ELR (cell line): ENCODE results near the gene RALGPS1.
A peak's percentile ranks its signal among the peaks of the same experiment; 100 is the strongest.
"Not testable (repeated sequence)": the region's sequence is repeated elsewhere in the genome, so short reads cannot be mapped to it uniquely, and the experiment has no call there.

ENCODE experiments used
- DNase-seq: peaks from one replicate; pipeline ENCODE4 v3.0.0-alpha.2; 2015; ENCODE audit warnings: low read depth

The RALGPS1 gene

DNA sequence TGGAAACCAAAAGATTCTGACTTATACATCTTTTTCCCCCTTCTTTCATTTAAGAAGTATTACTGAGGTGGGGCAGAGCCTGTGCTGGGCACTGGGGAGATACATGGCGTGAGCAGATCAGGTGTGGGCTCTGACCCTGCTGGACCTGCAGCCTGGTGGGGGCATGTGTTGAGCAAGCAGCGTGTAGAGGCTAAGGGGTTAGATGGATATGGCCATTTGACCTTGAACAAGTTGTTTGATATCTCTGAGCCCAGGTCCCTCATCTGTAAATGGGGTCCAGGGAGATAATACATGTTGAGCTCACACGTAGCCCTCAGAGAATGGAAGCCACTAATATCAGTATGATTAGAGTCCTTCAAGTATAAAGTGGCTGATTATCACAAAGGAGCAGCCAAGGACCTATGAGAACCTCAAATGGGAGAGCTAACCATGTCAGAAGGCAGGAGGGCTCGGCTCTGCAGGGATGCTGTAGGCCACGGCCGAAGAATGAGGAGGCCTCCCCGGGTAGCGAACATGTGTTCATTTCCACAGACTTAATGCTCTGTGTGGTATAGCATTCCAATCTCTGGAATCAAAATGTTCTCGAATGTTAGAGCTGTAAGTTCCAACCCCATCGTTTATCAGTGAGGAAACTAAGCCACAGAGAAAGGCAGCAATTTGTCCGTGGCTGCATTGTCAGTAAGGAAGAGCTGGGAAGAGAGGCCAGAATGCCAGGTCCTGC is 223.2 kb downstream of the RALGPS1 start:
- DNase-seq: no peak

DNA sequence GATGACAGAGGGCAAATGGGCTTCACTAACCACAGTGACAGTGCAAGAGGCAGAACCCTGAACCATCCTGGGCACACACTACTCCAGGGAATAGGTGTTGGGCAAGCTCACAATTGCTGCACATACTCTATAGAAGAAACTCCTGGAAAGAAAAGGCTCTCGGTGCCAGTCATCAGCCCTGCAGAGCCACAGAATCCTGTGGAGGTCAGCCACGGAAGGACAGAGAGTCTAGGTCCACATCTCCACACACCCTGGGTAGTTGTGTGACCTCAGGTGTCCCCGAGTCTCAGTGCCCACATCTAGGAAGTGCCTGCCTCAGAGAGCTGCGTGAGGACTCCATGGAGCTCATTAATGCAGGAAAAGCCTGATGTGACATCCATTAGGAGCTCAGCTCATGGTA is 223.9 kb downstream of the RALGPS1 start:
- DNase-seq: no peak

DNA sequence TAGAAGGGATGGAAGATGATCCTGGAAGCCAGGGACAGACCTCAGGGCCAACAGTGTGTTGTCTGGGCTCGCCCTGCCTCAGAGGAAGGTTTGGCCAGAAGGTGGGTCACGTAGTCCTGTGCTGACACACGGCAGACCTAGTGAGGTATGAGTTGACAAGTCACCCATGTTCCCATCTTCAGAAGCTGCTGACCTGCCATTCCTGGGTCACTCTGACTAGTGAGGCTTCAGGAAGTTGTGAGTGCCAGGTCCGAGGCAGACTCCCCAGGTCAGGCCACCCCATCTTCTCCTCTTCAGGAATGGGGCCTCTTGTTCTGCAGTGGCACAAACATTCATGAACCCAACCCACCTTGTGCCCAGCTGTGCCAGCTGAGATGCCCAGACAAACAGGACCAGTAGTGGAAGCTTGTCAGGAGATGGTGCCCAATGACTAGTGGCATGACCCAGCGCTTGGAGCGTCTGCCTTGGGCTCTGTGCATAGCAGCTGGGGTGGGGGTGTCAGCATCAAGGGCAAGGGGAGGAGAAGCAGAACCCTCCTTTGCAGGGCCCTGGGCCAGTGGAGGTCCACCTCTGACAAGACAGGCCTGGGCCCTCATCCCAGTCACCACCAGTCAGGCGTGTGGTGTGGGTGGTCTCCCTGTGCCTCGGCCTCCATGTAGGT is 224.6 kb downstream of the RALGPS1 start:
- DNase-seq: no peak

DNA sequence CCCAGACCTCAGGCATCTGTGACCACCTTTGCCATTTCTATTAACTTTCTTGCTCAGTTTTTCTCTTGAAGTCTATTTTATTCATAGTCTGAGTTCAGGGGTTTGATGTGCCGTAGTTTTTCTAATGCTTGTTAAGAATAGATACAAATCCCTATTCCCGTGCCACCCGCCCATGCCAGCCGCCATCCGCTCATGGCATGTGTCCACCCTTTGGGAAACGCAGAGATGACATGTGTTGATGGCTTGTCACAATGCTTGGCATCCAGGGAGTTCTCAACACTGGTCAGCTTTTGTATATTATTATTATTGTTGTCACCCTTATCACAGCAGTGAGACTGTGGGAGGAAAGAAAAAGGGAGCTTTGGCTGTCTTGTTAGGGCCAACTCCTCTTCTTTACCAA is 225.2 kb downstream of the RALGPS1 start:
- no peak for DNase-seq

DNA sequence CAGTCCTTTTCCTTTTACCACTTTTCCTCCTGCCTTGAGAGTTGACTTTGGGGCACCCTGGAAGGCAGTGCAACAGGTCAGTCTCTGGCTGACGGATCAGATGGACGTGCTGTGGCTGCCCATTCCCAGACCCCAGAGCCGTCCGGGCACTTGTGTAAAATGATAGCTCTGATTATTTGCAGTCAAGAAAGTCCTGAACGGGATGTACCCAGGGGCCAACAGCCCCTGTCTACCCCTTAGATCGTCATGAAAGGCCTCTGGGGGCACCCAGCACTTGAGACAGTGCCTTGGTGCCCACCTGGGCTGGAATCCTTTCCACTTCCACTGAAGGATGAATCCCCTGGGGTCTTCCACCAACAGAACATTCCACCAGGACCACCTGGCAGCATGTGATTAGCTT is 225.6 kb downstream of the RALGPS1 start:
- DNase-seq: no peak

DNA sequence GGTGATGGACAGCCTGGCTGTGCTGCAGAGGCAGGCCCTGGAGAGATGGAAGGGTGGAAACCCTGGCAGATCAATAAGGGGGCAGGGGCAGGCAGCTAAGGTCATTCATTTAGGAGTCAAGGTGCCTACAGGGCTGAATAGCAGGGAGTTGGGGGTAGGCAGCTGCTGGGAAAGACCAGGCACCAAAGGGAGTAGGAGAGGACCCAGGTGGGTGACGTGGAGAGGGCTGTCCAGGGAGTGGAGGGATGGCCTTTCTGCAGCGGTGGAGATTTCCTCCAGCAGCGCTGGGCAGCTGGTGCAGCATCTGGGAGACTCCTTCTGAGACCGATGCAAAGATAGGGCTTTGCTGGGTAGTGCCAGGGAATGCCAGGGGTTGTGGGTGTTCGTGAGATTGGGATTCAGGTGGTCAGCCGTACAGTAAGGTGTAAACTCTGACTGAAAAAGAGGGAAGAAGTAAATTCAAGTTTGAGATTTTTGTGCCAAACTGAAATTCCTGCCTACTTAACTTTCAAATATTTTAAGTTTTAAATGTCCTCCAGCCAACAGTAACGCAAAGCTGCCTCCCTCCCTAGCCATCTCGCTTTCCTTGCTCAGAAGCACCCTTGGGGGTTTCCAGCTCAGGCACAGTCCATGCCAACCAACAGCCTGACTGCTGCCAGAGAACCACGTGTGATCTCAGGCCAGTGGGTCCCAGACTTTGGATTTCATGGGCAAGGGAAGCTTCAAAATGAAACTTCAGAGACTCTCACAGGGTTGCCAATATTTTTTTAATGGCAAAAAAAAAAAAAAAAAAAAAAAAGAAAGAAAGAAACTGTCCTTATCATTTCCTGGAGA is 226.5 kb downstream of the RALGPS1 start:
- no peak for DNase-seq

DNA sequence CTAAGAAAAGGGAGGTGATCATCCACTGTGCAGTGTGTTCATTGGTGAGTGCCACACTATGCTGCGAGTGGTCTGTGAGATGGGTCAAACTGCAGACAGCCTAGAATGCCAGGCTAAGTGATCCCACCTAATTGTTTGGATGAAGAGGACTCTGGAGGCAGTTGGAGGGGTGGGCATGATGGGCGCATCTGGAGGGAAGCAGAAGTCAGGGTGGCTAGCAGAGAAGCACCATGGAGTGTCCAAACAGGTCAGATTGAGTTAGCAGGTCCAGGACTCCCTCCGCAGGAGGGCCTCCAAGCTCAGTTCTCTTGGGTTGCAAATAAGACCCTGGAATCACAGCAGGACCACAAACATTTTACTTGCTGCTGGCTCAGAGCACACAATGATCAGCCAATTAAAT is 227.7 kb downstream of the RALGPS1 start:
- DNase-seq: no peak

DNA sequence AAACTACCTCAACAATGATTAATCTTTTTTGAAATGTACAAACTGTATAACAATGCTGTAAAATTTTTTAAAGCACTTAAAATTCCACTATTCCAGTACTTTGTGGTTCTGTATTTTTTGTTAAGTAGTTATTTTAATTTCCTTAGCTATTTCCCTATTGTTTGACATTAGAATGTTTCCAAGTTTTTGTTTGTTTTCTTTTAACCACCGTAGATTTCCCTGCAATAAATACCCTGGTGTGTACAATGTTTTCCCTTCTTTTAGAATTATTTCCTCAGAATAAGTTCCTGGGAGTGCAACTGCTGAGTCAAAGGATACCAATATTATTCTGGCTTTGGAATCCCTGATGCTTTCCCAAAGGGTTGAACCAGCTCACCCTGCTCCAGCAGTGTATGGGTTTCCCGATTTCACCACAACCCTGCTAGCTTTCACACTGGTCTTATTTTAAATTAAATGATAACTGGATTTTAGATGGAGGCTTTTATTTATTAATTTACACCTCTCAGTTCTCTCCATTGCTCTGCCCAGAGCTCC is 228.4 kb downstream of the RALGPS1 start:
- no peak for DNase-seq

DNA sequence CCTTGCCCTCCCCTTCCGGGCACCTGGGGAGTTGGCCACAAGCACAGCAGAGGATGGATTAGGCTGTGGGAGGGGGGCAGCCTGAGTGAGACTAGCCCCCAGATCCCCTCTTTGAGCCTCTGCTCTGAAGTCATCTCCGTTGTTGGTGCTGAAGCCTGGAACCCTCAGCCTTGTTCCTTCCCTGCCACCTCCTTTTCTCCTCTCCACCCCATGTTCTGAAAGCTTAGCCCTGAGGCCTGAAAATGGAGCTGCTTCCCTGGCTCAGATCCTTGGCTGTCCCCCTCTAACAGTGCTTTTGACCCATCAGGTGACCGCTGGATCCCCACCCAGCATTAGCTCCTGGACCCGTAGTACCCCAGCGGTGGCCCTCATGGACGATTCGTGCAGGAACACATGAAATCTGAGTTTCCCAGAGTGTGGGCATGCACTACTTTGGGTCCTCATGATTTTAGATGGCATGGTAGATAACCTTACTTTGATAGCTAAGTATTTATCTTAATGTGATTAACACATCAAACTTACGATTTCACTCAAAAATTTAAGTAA is 229.4 kb downstream of the RALGPS1 start:
- no peak for DNase-seq

DNA sequence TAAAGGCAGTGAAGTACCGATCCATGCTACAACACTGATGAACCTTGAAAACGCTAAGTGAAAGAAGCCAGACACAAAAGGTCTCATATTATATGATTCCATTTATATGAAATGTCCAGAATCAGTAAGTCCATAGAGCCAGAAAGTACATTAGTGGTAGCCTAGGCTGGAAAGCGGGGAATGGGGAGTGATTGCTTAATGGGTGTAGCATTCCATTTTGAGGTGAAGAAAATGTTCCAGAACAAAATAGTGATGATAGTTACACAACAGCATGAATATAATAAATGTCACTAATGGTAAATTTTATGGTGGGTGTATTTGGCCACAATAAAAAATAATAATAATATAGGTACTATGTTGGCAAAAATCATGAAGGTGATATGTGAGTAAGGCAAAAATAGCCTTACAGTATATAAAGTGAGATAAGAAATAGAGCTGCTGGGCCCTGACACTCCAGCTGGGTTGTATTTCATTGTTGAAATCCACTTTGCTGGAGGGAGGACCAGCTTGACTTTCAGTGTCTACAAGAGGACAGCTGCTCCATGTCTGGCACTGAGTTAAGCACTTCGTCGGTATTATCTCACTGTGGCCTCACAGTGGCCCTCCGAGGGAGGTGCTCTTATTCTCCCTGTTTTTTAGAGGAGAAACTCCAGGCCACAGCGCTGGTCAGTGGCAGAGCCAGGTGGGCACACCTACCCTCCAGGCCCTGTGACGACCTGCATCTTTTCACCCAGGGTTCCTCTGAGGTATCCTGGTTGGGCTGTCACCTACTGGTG is 230.3 kb downstream of the RALGPS1 start:
- no peak for DNase-seq

DNA sequence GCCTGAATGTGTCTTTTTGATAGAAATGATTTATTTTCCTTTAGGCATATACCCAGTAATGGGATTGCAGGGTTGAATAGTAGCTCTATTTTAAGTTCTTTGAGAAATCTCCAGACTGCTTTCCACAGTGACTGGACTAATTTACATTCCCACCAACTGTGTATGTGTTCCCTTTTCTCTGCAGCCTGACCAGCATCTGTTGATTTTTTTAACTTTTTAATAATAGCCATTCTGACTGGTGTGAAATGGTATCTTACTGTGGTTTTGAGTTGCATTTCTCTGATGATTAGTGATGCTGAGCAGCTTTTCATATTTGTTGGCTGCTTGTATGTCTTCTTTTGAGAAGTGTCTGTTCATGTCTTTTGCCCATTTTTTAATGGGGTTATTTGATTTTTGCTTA is 232.3 kb downstream of the RALGPS1 start:
- DNase-seq: not testable (repeated sequence)

DNA sequence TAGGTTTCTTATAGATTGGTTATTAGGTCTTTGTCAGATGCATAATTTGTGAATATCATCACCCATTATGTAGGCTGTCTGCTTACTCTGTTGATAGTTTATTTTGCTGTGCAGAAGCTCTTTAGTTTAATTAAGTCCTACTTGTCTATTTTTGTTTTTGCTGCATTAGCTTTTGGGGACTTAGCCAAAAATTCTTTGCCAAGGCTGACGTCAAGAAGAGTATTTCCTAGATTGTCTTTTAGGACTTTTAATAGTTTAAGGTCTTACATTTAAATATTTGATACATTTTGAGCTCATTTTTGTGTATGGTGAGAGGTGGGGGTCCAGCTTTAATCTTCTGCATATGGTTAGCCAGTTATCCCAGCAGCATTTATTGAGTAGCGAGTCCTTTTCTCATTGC is 232.7 kb downstream of the RALGPS1 start:
- DNase-seq: no peak

DNA sequence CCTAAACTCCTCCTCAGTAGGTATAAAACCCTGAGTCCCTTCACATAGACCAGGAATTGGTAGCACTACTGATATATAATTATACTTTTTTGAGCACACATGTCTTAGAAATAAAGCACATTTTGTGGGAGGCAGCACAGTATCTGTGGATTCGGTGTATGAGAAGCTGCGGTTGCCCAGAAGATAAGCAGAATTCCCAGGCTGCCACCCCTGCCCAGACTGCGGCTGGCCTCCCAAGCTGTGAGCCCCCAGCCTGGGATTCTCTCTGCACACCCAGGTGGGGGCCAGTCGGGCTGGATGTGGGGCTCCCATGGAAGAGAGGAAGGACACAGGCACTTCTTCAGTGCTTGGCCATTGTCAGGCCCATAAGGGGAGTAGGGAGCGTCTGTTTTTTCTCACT is 233.4 kb downstream of the RALGPS1 start:
- no peak for DNase-seq

DNA sequence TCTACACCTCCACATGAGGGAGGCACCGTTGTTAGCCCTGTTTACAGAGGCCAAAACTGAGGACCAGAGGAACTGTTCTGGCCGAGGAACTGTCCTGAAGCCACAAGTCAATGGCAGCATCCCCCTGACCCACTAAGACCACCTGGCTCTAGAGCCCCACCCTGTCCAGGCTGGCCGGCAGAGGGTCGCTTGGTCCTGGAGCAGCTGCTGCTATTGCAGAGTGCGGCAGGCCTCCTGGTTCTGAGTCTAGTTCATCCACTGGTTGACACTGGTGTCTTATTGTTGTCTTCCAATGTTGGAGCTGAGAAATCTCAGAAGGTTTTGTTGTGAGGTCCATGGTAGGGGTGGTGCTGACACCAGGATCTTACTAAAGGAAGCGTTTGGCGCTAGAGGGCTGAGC is 234.4 kb downstream of the RALGPS1 start:
- DNase-seq: no peak

DNA sequence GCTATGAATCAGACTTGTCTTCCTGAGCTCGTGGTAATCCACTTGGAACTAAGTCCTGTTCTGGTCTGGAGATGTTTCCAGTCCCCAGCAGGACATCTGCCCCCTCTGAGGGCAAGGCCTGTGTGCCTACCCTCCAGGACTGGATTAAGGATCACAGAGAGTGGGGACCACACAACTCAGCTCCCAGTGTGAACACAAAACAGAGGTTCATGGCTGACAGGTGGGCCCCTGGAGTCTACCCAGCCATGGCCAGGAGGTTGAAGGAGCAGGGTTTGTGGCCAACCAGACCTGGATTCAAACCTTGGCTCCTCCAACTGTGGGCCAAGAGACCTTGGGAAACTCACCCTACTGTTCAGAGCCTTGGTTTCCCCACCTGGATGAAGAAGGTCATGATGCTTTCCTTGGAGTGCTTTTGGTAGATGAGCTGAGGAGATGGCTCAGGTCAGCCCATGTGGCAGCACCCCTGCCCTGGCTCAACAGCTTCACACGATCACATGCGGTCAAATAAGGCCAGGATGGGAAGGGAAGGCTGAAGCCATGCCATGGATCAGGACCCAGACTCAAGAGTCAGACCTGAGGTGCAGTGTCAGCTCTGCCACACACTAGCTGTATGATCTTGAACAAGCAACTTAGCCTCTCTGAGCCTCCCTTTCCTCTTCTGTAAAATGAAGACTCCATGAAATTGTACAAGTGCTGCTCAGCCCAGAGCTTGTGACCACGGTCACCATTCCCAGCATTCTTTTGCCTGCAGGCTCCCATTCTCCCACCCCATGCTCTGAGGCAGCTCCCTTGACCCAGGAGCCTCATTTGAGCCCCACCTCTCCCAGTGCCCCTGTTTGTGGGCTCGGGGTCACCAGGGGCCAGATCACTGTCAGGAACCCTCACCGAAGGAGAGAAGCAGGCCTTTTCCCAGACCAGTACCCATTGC is 235.1 kb downstream of the RALGPS1 start:
- DNase-seq: no peak

DNA sequence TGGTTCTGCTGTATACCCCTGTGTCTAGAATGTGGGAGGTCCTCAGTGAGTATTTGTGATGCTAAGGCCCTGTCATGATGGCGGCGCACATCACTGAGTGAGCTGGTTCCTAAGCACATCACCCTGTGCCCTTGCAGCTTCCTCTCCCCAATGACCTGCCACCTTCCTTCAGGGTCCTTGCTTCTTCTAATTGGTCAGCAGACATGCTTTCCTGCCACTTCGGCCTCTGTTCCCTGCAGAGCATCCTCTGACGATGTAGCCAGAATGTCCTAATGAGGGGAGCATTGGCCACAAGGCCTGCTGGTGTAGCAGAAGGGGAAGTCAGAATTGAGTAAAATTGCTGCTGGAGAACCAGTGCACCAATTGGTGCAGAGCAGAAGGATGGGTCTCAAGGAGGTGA is 238.9 kb downstream of the RALGPS1 start:
- DNase-seq: no peak

DNA sequence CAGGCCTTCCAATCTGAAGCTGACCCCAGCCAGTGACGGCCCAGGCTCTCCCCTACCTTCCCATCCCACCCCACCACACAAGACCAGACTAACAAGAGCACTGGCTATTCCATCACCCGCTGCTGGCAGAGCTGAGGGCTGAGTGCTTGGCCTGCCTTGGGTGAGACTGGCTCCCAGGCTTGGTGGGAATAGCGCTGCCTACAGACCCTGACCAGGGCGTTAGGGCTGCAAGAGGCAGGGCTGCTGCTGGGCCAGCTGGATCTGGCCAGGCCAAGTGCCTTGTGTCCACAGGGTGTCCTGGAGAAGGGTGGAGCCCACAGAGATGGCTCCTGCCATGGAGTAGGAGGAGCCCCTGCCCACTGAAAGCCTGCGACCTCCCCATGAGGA is 239.4 kb downstream of the RALGPS1 start:
- DNase-seq: no peak

DNA sequence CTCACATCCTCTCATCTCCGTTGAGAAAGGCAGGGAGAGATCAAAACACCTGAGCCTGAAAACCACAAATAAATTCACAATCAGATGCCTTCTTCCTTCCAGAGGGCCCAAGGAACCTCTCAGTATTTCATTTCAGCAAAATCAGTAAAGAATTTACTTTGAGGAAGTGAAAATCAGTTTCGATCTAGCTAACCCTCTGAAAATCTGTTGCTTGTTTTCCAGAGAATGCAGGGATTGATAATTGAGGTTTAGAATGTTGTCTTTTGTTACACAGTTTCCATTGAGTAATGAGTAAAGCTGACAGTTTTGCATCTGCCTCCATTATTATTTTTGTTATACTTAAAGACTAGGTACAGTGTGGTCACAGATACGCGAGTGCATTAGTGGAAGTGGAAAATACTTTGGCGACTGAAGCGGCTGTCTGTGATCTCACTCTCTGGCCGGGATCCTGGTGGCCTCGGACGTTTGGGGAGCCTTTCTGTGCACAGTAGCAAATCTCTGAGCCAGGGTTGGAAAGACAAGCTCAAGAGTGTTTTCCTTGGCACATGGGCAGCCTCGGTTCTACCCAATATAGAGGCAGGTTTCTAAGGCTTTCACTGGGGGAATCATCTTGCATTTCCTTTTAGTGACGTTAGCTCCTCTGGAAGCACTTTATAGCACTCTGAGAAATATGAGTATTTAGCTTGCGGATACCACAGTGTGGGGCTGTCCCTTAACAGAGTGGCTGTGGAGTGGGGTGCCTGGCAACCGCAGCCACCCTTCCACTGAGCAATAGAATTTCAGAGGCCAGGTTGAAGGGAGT is 240.0 kb downstream of the RALGPS1 start:
- peak; percentile 26 for DNase-seq

DNA sequence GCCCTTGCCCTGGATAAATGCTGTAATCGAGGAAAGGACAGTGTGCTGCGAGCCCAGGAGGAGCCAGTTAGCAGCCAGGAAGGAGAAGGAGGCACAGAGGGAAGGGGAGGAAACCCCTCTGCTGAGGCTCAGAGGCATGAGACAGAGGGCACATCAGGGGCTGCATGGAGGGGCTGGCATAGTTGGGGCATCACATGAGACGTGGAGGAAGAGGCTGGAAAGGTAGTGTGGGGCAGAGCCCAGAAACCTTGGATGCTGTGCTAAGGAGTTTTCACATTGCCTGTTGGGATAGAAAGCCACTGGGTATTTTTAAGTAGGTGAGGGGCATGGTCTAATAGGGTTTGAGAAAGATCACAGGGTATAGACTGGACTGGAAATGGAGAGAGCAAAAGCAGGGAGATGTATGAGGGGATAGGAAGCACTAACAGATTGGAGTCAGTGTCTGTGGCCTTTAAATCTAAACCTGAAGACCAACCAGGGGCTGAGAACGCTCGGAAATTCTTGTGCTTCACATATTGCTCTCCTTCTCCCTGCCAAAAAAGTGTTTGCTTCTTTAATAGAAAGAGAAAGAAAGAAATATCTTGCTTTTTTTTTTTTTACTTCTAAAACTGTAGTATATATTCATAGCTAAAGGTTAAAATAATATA is 240.9 kb downstream of the RALGPS1 start:
- DNase-seq: no peak
